Endodermal cell (in vitro differentiated cells): ENCODE results near the gene RALGAPA2. TPM values are rescaled to one million over a fixed set of nuclear protein-coding genes. Genes with fewer than 3 reads are reported as not detected.

Source experiments
- DNase-seq: peaks from one replicate; pipeline ENCODE4 v3.0.0-alpha.2; 2017
- H3K27ac ChIP-seq: 2 replicates; pipeline ENCODE4 v1.5.1; 2013; ENCODE audit warnings: mild to moderate bottlenecking, low read depth, low read length, moderate library complexity
- H3K27me3 ChIP-seq: 2 replicates; pipeline ENCODE4 v1.6.1; 2013; ENCODE audit warnings: mild to moderate bottlenecking, low read length, moderate library complexity; ENCODE audit not compliant: insufficient read depth, control insufficient read depth, poor library complexity, severe bottlenecking
- H3K36me3 ChIP-seq: 2 replicates; pipeline ENCODE4 v1.7.0; 2013; ENCODE audit warnings: mild to moderate bottlenecking, low read length, moderate library complexity; ENCODE audit not compliant: control insufficient read depth, insufficient read depth
- H3K4me1 ChIP-seq: one replicate; pipeline ENCODE4 v1.7.0; 2013; ENCODE audit warnings: low read length; ENCODE audit not compliant: control insufficient read depth, insufficient read depth
- H3K4me3 ChIP-seq: 2 replicates; pipeline ENCODE4 v1.5.1; 2013; ENCODE audit warnings: mild to moderate bottlenecking, low read length, moderate library complexity
- H3K9ac ChIP-seq: 2 replicates; pipeline ENCODE4 v1.6.1; 2013; ENCODE audit warnings: mild to moderate bottlenecking, low read length, moderate library complexity; ENCODE audit not compliant: poor library complexity, severe bottlenecking; ENCODE audit errors: extremely low read depth
- H3K9me3 ChIP-seq: 2 replicates; pipeline ENCODE4 v1.6.1; 2013; ENCODE audit warnings: mild to moderate bottlenecking, low read length, moderate library complexity; ENCODE audit not compliant: control insufficient read depth
- H3K27ac Mint-ChIP-seq: 2 replicates; pipeline ENCODE4 v1.8.0; 2020; ENCODE audit warnings: mixed read lengths
- H3K27me3 Mint-ChIP-seq: 2 replicates; pipeline ENCODE4 v1.8.0; 2021; ENCODE audit warnings: mild to moderate bottlenecking, mixed read lengths; ENCODE audit not compliant: insufficient read depth
- H3K36me3 Mint-ChIP-seq: 2 replicates; pipeline ENCODE4 v1.8.0; 2020; ENCODE audit warnings: low read depth, mixed read lengths
- H3K4me1 Mint-ChIP-seq: 2 replicates; pipeline ENCODE4 v1.8.0; 2020; ENCODE audit warnings: mixed read lengths
- H3K4me3 Mint-ChIP-seq: 2 replicates; pipeline ENCODE4 v1.8.0; 2020; ENCODE audit warnings: mild to moderate bottlenecking, moderate library complexity, mixed read lengths
- H3K9me3 Mint-ChIP-seq: 2 replicates; pipeline ENCODE4 v1.8.0; 2020; ENCODE audit warnings: mild to moderate bottlenecking, mixed read lengths
- WGBS, 2 experiments: methylation state at CpG; one replicate each; pipeline versions ENCODE4 v1.1.5 to v1.1.7; 2013; ENCODE audit warnings: missing lambda C conversion rate in 2 of 2, mixed read lengths in 1 of 2; ENCODE audit not compliant: insufficient coverage in 1 of 2, insufficient read length in 1 of 2; 5-methylcytosine and 5-hydroxymethylcytosine counted together
- total RNA-seq, 2 donors: library from RNA; stranded (reverse); fragmentation: NEBNext Ultra II Directional in 1 of 2; extraction: Animal tissue kit (Norgen Biotek cat#: 25700) in 1 of 2; gene quantifications; 2 replicates in 1 of 2; 3 replicates in 1 of 2; pipeline ENCODE4 v1.2.1, GENCODE V29; 2021
- TF ChIP-seq, protein P1 (sequence below): fragments of 200-600 bp; sonication (generic); conservative IDR thresholded peaks from 2 replicates; pipeline ENCODE4 v1.5.0; 2021; ENCODE audit warnings: antibody characterized with exemption, mild to moderate bottlenecking

Gene RALGAPA2
- total RNA-seq, 2 donors from 2014 or later, result 19.5 to 24.6 TPM

DNA sequence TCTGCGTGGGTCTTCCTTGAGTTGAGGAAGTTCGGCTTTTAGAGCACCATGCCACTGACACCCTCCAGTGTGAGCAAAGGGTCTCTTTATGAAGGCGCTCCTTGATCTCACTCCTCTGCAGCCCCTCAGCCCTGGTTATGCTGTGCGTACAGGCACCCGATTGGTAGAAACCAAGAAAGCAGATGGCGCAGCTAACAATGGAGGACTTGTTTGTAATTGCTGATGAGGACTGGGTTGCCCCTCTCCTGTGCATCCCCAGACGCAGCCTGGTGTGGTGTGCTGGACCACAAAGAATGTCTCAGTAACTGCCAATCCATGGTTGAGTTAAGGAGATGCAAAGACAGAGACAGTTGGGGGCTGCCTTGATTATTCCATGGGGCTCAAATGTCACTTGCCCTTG lies 314.3 kb downstream of the RALGAPA2 start:
- Histone ChIP-seq H3K4me1 (no peaks in the 10 kb centered on the region), H3K27ac (peak overlapping the region; percentile 73), H3K9ac (no peak overlapping the region), H3K27me3 (no peaks in the 10 kb centered on the region), H3K36me3 (no peaks in the 10 kb centered on the region), H3K4me3 (no peak overlapping the region), H3K9me3 (no peaks in the 10 kb centered on the region)
- H3K4me1 Mint-ChIP-seq, result no peaks in the 10 kb centered on the region
- H3K27me3 Mint-ChIP-seq, result no peaks in the 10 kb centered on the region
- H3K4me3 Mint-ChIP-seq, result no peak overlapping the region
- WGBS, 2 experiments, result 96 to 100% methylated on average over 4 to 7 of the region's 7 CpGs
- H3K9me3 Mint-ChIP-seq, result no peaks in the 10 kb centered on the region
- no peak for DNase-seq
- TF ChIP-seq, protein P1, sequence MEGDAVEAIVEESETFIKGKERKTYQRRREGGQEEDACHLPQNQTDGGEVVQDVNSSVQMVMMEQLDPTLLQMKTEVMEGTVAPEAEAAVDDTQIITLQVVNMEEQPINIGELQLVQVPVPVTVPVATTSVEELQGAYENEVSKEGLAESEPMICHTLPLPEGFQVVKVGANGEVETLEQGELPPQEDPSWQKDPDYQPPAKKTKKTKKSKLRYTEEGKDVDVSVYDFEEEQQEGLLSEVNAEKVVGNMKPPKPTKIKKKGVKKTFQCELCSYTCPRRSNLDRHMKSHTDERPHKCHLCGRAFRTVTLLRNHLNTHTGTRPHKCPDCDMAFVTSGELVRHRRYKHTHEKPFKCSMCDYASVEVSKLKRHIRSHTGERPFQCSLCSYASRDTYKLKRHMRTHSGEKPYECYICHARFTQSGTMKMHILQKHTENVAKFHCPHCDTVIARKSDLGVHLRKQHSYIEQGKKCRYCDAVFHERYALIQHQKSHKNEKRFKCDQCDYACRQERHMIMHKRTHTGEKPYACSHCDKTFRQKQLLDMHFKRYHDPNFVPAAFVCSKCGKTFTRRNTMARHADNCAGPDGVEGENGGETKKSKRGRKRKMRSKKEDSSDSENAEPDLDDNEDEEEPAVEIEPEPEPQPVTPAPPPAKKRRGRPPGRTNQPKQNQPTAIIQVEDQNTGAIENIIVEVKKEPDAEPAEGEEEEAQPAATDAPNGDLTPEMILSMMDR, result no peak
- peaks cover under 1% of the 10 kb centered on the region for H3K36me3 Mint-ChIP-seq
- H3K27ac Mint-ChIP-seq, result no peak overlapping the region

DNA sequence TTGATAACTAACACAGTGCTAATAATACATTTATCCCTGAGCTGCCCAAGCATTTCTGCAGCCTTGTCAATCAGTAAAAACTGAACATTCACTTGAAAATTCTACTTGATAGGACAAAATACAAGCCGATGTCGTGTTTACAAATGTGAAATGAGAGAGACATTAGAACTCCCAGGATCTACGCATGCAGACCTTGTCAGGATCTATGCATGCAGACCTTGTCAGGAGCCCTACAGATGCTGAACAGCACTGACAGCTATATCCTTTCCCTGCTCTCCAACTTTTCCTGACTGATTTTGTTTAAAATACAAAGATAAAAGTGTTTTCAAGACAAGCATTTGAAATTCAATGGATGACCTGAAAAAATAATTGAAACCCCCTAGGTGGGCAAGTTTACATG lies 315.6 kb downstream of the RALGAPA2 start:
- Histone ChIP-seq H3K4me3 (no peak overlapping the region), H3K9me3 (no peaks in the 10 kb centered on the region), H3K36me3 (no peaks in the 10 kb centered on the region), H3K27me3 (no peaks in the 10 kb centered on the region), H3K9ac (no peak overlapping the region), H3K27ac (peak overlapping the region; percentile 81), H3K4me1 (no peaks in the 10 kb centered on the region)
- WGBS, 2 experiments, result 95 to 97% methylated on average over 3 of the region's 3 CpGs
- Mint-ChIP-seq H3K4me3 (no peak overlapping the region), H3K36me3 (peaks cover 5% of the 10 kb centered on the region), H3K9me3 (no peaks in the 10 kb centered on the region), H3K27ac (no peak overlapping the region), H3K4me1 (no peaks in the 10 kb centered on the region), H3K27me3 (no peaks in the 10 kb centered on the region)
- TF ChIP-seq, protein P1, result no peak
- DNase-seq, result no peak

DNA sequence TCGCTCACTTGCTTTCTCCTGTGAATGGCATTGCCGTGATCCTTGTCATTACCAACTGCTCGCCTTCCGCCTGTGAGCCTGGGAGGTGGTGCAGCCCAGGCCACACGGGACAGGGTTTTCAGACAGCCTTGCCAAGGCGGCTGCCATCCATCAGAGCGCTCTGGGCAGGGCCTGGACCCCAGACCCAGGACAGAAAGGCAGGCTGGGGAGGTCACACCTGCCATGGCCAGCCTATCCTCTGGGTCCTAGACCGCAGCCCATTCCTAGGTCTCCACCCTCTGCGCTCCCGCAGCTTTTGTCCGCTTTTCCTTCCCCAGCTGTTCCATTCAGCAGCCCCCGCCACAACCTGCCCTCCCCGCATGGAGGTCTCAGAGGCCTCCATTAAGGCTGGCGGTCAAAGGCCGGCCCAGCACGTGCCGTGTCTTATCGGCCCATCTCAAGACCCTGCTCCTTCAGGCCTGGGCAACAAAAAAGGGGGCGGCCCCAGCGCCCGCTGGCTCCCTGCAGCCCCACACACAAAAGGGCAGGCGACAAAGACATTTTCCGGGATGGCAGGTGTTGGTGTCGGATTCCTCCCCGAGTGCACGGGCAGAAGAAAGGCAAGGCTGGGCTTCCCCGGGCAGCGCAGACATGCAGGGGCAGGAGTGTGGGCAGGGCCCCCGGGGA lies 316.4 kb downstream of the RALGAPA2 start:
- 87 to 88% methylated on average over 10 to 29 of the region's 29 CpGs for WGBS, 2 experiments
- Mint-ChIP-seq H3K27ac (no peak overlapping the region), H3K27me3 (no peaks in the 10 kb centered on the region), H3K36me3 (peaks cover 5% of the 10 kb centered on the region), H3K4me1 (no peaks in the 10 kb centered on the region), H3K4me3 (no peak overlapping the region), H3K9me3 (no peaks in the 10 kb centered on the region)
- no peak overlapping the region for H3K9ac ChIP-seq
- no peak overlapping the region for H3K4me3 ChIP-seq
- no peaks in the 10 kb centered on the region for H3K9me3 ChIP-seq
- H3K4me1 ChIP-seq, result no peaks in the 10 kb centered on the region
- TF ChIP-seq, protein P1, result no peak
- H3K27me3 ChIP-seq, result no peaks in the 10 kb centered on the region
- no peak for DNase-seq
- no peaks in the 10 kb centered on the region for H3K36me3 ChIP-seq
- peak overlapping the region; percentile 81 for H3K27ac ChIP-seq
